Activated naive CD8-positive, alpha-beta T cell treated with anti-CD3 and anti-CD28 coated beads for 36 hours (primary cell): Measurements from ENCODE around the gene PHF1. TPM values are rescaled to one million over a fixed set of nuclear protein-coding genes. Genes with fewer than 3 reads are reported as not detected.
A peak's percentile ranks its signal among the peaks of the same experiment; 100 is the strongest.
"Not testable (repeated sequence)": the region's sequence is repeated elsewhere in the genome, so short reads cannot be mapped to it uniquely, and the experiment has no call there.

Experiments used
- DNase-seq: peaks from one replicate; pipeline ENCODE4 v3.0.0; 2021
- H3K27ac Mint-ChIP-seq: one replicate; pipeline ENCODE4 v1.8.0; 2022; ENCODE audit warnings: mild to moderate bottlenecking, moderate library complexity, mixed read lengths
- H3K27me3 Mint-ChIP-seq: one replicate; pipeline ENCODE4 v1.8.0; 2022; ENCODE audit warnings: mild to moderate bottlenecking, mixed read lengths
- H3K36me3 Mint-ChIP-seq: one replicate; pipeline ENCODE4 v1.8.0; 2021; ENCODE audit warnings: mild to moderate bottlenecking, mixed read lengths
- H3K4me1 Mint-ChIP-seq: one replicate; pipeline ENCODE4 v1.8.0; 2021; ENCODE audit warnings: mixed read lengths
- H3K4me3 Mint-ChIP-seq: one replicate; pipeline ENCODE4 v1.8.0; 2022; ENCODE audit warnings: mild to moderate bottlenecking, moderate library complexity, mixed read lengths
- H3K9me3 Mint-ChIP-seq: one replicate; pipeline ENCODE4 v1.8.0; 2022; ENCODE audit warnings: mixed read lengths
- total RNA-seq, 2 experiments: library from RNA; stranded (reverse); gene quantifications; one replicate each; pipeline ENCODE4 v1.2.3, GENCODE V29; 2021

Gene PHF1
- total RNA-seq, 2 experiments from 2014 or later: 23.5 to 26.0 TPM

- no peaks in the 10 kb centered on the region for H3K4me1 Mint-ChIP-seq
- DNase-seq: no peak
- H3K9me3 Mint-ChIP-seq: no peaks in the 10 kb centered on the region
- H3K36me3 Mint-ChIP-seq: no peaks in the 10 kb centered on the region
- H3K4me3 Mint-ChIP-seq: no peak overlapping the region
- H3K27ac Mint-ChIP-seq: no peak overlapping the region
- H3K27me3 Mint-ChIP-seq: no peaks in the 10 kb centered on the region
These were observed 27.2 kb upstream of the PHF1 start for GRCh38 chr6:33383427-33384185.

- no peak for DNase-seq
- Mint-ChIP-seq H3K36me3 (no peaks in the 10 kb centered on the region), H3K27ac (no peak overlapping the region), H3K4me3 (no peak overlapping the region), H3K9me3 (no peaks in the 10 kb centered on the region), H3K27me3 (no peaks in the 10 kb centered on the region), H3K4me1 (no peaks in the 10 kb centered on the region)
These were observed 26.2 kb upstream of the PHF1 start for GRCh38 chr6:33384581-33385020.

- Mint-ChIP-seq H3K4me1 (peaks cover 28% of the 10 kb centered on the region), H3K36me3 (peaks cover 20% of the 10 kb centered on the region), H3K4me3 (no peak overlapping the region), H3K27me3 (no peaks in the 10 kb centered on the region), H3K9me3 (no peaks in the 10 kb centered on the region), H3K27ac (peak overlapping the region; percentile 96)
- no peak for DNase-seq
These were observed 20.6 kb upstream of the PHF1 start for GRCh38 chr6:33390173-33390572.

GRCh38 chr6:33390767-33391277 is 20.0 kb upstream of the PHF1 start:
- no peak for DNase-seq
- H3K36me3 Mint-ChIP-seq: peaks cover 23% of the 10 kb centered on the region
- peak overlapping the region; percentile 96 for H3K27ac Mint-ChIP-seq
- H3K4me1 Mint-ChIP-seq: peaks cover 30% of the 10 kb centered on the region
- H3K4me3 Mint-ChIP-seq: peak overlapping the region; percentile 88
- no peaks in the 10 kb centered on the region for H3K27me3 Mint-ChIP-seq
- no peaks in the 10 kb centered on the region for H3K9me3 Mint-ChIP-seq

- Mint-ChIP-seq H3K27ac (peak within 1 kb of the TSS; percentile 96), H3K36me3 (peaks cover 23% of the 10 kb centered on the region), H3K4me1 (peaks cover 33% of the 10 kb centered on the region)
These were observed 19.4 kb upstream of the PHF1 start, which contains the start of gene KIFC1 for GRCh38 chr6:33391278-33391921. Gene KIFC1 (plus strand): TSS chr6:33391823. CDS start chr6:33391986, 163 bp downstream.

GRCh38 chr6:33391922-33392594 is 18.8 kb upstream of the PHF1 start:
- Mint-ChIP-seq H3K4me3 (peak overlapping the region; percentile 88), H3K4me1 (peaks cover 33% of the 10 kb centered on the region), H3K36me3 (peaks cover 25% of the 10 kb centered on the region), H3K27ac (peak overlapping the region; percentile 96), H3K27me3 (no peaks in the 10 kb centered on the region), H3K9me3 (no peaks in the 10 kb centered on the region)
- peak; percentile 66 for DNase-seq

More at GRCh38 chr6:33391278-33391921, 19.4 kb upstream of the PHF1 start, which contains the start of gene KIFC1:
- Mint-ChIP-seq H3K27me3 (no peaks in the 10 kb centered on the region), H3K4me3 (peak within 1 kb of the TSS; percentile 88), H3K9me3 (no peaks in the 10 kb centered on the region)
- DNase-seq: peak; percentile 99

GRCh38 chr6:33392595-33392948 is 18.2 kb upstream of the PHF1 start:
- Mint-ChIP-seq H3K9me3 (no peaks in the 10 kb centered on the region), H3K36me3 (peaks cover 29% of the 10 kb centered on the region), H3K27ac (peak overlapping the region; percentile 96), H3K27me3 (no peaks in the 10 kb centered on the region), H3K4me3 (peak overlapping the region; percentile 88), H3K4me1 (peaks cover 33% of the 10 kb centered on the region)
- no peak for DNase-seq

- Mint-ChIP-seq H3K36me3 (peaks cover 33% of the 10 kb centered on the region), H3K27me3 (no peaks in the 10 kb centered on the region), H3K4me1 (peaks cover 33% of the 10 kb centered on the region), H3K4me3 (peak overlapping the region; percentile 88), H3K27ac (no peak overlapping the region), H3K9me3 (no peaks in the 10 kb centered on the region)
- no peak for DNase-seq
These were observed 17.8 kb upstream of the PHF1 start for GRCh38 chr6:33392979-33393378.

- Mint-ChIP-seq H3K4me3 (no peak overlapping the region), H3K4me1 (peaks cover 23% of the 10 kb centered on the region), H3K36me3 (peaks cover 53% of the 10 kb centered on the region), H3K27ac (no peak overlapping the region), H3K9me3 (no peaks in the 10 kb centered on the region), H3K27me3 (no peaks in the 10 kb centered on the region)
- no peak for DNase-seq
These were observed 13.3 kb upstream of the PHF1 start for GRCh38 chr6:33397541-33397940.

- H3K9me3 Mint-ChIP-seq, H3K27me3 Mint-ChIP-seq, H3K27ac Mint-ChIP-seq, H3K4me3 Mint-ChIP-seq, DNase-seq: not testable (repeated sequence)
- H3K4me1 Mint-ChIP-seq: peaks cover 18% of the 10 kb centered on the region
- peaks cover 50% of the 10 kb centered on the region for H3K36me3 Mint-ChIP-seq
These were observed 12.2 kb upstream of the PHF1 start for GRCh38 chr6:33398601-33399000.

- H3K4me3 Mint-ChIP-seq, H3K9me3 Mint-ChIP-seq, DNase-seq, H3K27me3 Mint-ChIP-seq, H3K4me1 Mint-ChIP-seq: not testable (repeated sequence)
- Mint-ChIP-seq H3K27ac (peak overlapping the region; percentile 29), H3K36me3 (peaks cover 52% of the 10 kb centered on the region)
These were observed 10.9 kb upstream of the PHF1 start for GRCh38 chr6:33399881-33400280.

GRCh38 chr6:33404884-33405283 is 5.9 kb upstream of the PHF1 start:
- DNase-seq: no peak
- no peaks in the 10 kb centered on the region for H3K9me3 Mint-ChIP-seq
- H3K27ac Mint-ChIP-seq: no peak overlapping the region
- no peak overlapping the region for H3K4me3 Mint-ChIP-seq
- H3K4me1 Mint-ChIP-seq: peaks cover 7% of the 10 kb centered on the region
- H3K36me3 Mint-ChIP-seq: peaks cover 51% of the 10 kb centered on the region
- no peaks in the 10 kb centered on the region for H3K27me3 Mint-ChIP-seq

- DNase-seq: no peak
- no peaks in the 10 kb centered on the region for H3K9me3 Mint-ChIP-seq
- peaks cover 46% of the 10 kb centered on the region for H3K36me3 Mint-ChIP-seq
- peaks cover 9% of the 10 kb centered on the region for H3K4me1 Mint-ChIP-seq
- no peak overlapping the region for H3K27ac Mint-ChIP-seq
- H3K27me3 Mint-ChIP-seq: no peaks in the 10 kb centered on the region
- no peak overlapping the region for H3K4me3 Mint-ChIP-seq
These were observed 5.4 kb upstream of the PHF1 start for GRCh38 chr6:33405386-33405940.

- Mint-ChIP-seq H3K27me3 (no peaks in the 10 kb centered on the region), H3K9me3 (no peaks in the 10 kb centered on the region), H3K4me1 (peaks cover 9% of the 10 kb centered on the region), H3K27ac (no peak overlapping the region), H3K4me3 (no peak overlapping the region), H3K36me3 (peaks cover 43% of the 10 kb centered on the region)
- no peak for DNase-seq
These were observed 4.7 kb upstream of the PHF1 start for GRCh38 chr6:33406126-33406525.
